IMR-90 (cell line): ENCODE results near the gene COL6A3.

Experiments
- BHLHE40 ChIP-seq: fragments of 150-350 bp; IDR thresholded peaks from 2 replicates; pipeline ENCODE4 v1.6.1; 2016; ENCODE audit warnings: mild to moderate bottlenecking, low read depth, low read length
- CTCF ChIP-seq: conservative IDR thresholded peaks from 2 replicates; pipeline ENCODE4 v1.5.1; 2012; ENCODE audit warnings: mild to moderate bottlenecking, low read depth, low read length, improper control_type of control experiment
- ELK1 ChIP-seq: fragments of 150-350 bp; IDR thresholded peaks from 2 replicates; pipeline ENCODE4 v1.6.1; 2016; ENCODE audit warnings: low read depth, mild to moderate bottlenecking, low read length, moderate library complexity, borderline replicate concordance
- FOS ChIP-seq: fragments of 150-350 bp; IDR thresholded peaks from 2 replicates; pipeline ENCODE4 v1.6.1; 2016; ENCODE audit warnings: low read depth, low read length
- MAFK ChIP-seq: IDR thresholded peaks from 2 replicates; pipeline ENCODE4 v1.6.1; 2012; ENCODE audit warnings: low read depth, low read length, improper control_type of control experiment
- POLR2A ChIP-seq: IDR thresholded peaks from 2 replicates; pipeline ENCODE4 v1.6.1; 2012; ENCODE audit warnings: mild to moderate bottlenecking, low read depth, low read length
- RAD21 ChIP-seq: IDR thresholded peaks from 2 replicates; pipeline ENCODE4 v1.6.1; 2012; ENCODE audit warnings: low read length, improper control_type of control experiment
- RCOR1 ChIP-seq: IDR thresholded peaks from 2 replicates; pipeline ENCODE4 v1.6.1; 2012; ENCODE audit warnings: mild to moderate bottlenecking, low read length, improper control_type of control experiment; ENCODE audit not compliant: insufficient replicate concordance
- RFX5 ChIP-seq: IDR thresholded peaks from 2 replicates; pipeline ENCODE4 v1.8.0; 2012; ENCODE audit warnings: low read depth, mild to moderate bottlenecking, low read length, moderate library complexity
- SMC3 ChIP-seq: fragments of 150-350 bp; IDR thresholded peaks from 2 replicates; pipeline ENCODE4 v1.6.1; 2016; ENCODE audit warnings: low read depth, mild to moderate bottlenecking, antibody characterized with exemption, low read length, moderate library complexity
- USF2 ChIP-seq: fragments of 150-350 bp; IDR thresholded peaks from 2 replicates; pipeline ENCODE4 v1.6.1; 2017; ENCODE audit warnings: mild to moderate bottlenecking, antibody characterized with exemption, low read length, low read depth

GRCh38 chr2:237320801-237321560, 93.0 kb downstream of the COL6A3 start:
- TF ChIP-seq RAD21 = no peak
- no peak for TF ChIP-seq CTCF
- no peak for TF ChIP-seq SMC3
- TF ChIP-seq POLR2A = no peak
- TF ChIP-seq RCOR1 = no peak
- no peak for TF ChIP-seq MAFK
- TF ChIP-seq FOS = no peak
- no peak for TF ChIP-seq USF2
- no peak for TF ChIP-seq RFX5
- TF ChIP-seq ELK1 = no peak
- no peak for TF ChIP-seq BHLHE40
